Nephron progenitor cell (in vitro differentiated cells): ENCODE data around the gene SOCS7.

Experiments
- DNase-seq: peaks from one replicate; pipeline ENCODE4 v3.0.0; 2021
- H3K27ac Mint-ChIP-seq: 2 replicates; pipeline ENCODE4 v1.8.0; 2021; ENCODE audit warnings: mild to moderate bottlenecking, moderate library complexity, mixed read lengths
- H3K27me3 Mint-ChIP-seq: 2 replicates; pipeline ENCODE4 v1.8.0; 2021; ENCODE audit warnings: mild to moderate bottlenecking, low read depth, mixed read lengths; ENCODE audit not compliant: poor library complexity
- H3K36me3 Mint-ChIP-seq: 2 replicates; pipeline ENCODE4 v1.8.0; 2021; ENCODE audit warnings: low read depth, mixed read lengths
- H3K4me1 Mint-ChIP-seq: 2 replicates; pipeline ENCODE4 v1.8.0; 2021; ENCODE audit warnings: mixed read lengths
- H3K4me3 Mint-ChIP-seq: 2 replicates; pipeline ENCODE4 v1.8.0; 2021; ENCODE audit warnings: mild to moderate bottlenecking, moderate library complexity, mixed read lengths
- H3K9me3 Mint-ChIP-seq: 2 replicates; pipeline ENCODE4 v1.8.0; 2021; ENCODE audit warnings: mild to moderate bottlenecking, moderate library complexity, mixed read lengths
- TF ChIP-seq, protein P1 (sequence below): fragments of 200-600 bp; sonication (generic); IDR thresholded peaks from 2 replicates; pipeline ENCODE4 v1.5.0; 2021; ENCODE audit warnings: antibody characterized with exemption

SOCS7 gene

DNA sequence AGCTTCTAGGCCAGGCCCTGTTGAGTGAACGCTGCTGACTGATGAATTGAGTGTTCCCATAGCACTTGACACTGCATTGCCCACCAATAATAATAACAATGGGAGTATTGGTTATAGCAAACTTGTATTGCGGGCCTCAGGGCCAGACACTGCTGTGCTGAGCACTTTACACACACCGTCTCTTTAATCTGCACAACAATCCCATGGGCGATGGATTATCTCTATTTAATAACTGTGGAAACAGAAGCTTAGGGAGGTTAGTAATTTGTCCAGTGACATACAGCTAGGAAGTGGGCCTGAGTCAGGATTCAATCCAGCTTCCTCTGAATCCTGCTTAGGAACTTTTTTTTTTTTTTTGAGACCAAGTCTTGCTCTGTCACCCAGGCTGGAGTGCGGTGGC, 87.8 kb downstream of the SOCS7 start:
- Mint-ChIP-seq H3K27me3 (peaks cover 4% of the 10 kb centered on the region), H3K27ac (peak overlapping the region; percentile 17), H3K36me3 (no peaks in the 10 kb centered on the region), H3K4me1 (peaks cover 46% of the 10 kb centered on the region), H3K9me3 (no peaks in the 10 kb centered on the region), H3K4me3 (no peak overlapping the region)
- no peak for DNase-seq
- TF ChIP-seq, protein P1, sequence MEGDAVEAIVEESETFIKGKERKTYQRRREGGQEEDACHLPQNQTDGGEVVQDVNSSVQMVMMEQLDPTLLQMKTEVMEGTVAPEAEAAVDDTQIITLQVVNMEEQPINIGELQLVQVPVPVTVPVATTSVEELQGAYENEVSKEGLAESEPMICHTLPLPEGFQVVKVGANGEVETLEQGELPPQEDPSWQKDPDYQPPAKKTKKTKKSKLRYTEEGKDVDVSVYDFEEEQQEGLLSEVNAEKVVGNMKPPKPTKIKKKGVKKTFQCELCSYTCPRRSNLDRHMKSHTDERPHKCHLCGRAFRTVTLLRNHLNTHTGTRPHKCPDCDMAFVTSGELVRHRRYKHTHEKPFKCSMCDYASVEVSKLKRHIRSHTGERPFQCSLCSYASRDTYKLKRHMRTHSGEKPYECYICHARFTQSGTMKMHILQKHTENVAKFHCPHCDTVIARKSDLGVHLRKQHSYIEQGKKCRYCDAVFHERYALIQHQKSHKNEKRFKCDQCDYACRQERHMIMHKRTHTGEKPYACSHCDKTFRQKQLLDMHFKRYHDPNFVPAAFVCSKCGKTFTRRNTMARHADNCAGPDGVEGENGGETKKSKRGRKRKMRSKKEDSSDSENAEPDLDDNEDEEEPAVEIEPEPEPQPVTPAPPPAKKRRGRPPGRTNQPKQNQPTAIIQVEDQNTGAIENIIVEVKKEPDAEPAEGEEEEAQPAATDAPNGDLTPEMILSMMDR = no peak

DNA sequence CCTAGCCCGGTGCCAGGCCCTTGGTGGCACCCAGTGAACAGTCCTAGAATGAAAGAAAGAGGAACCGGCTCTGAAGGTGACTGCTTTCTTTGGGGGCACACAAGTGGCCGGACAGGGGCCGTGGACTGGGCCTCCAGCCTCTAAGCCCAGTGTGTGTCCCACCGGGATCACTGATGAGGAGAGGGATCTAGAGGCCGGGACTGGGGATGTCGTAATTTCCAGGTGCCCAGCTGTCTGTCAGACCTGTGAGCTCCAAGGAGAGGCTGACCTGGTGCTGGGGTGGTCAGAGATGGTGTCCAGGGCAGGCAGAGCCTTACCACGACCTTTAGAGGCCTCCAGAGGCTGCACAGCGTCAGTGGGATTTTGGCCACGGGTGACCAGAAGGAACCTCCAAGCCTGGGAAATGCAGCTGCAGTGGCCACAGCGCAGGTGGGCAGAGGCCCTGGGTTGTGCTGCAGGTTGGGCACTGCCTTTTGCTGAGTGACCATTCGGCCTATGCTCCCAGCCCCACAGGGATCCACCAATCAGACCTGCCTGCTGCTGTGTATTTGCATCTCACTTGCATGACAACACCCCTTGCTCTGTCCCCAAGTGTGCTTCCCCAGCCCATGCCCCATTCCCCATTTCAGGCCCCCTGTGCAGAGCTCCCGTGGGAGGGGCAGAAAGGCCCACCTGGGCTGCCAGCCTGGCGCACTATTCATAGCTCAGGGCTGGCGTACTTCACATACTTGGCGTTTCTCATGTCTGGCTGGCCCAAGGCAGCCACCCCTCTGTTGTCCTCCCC, 89.2 kb downstream of the SOCS7 start:
- H3K4me3 Mint-ChIP-seq = no peak overlapping the region
- H3K4me1 Mint-ChIP-seq = peaks cover 33% of the 10 kb centered on the region
- H3K9me3 Mint-ChIP-seq = no peaks in the 10 kb centered on the region
- no peaks in the 10 kb centered on the region for H3K36me3 Mint-ChIP-seq
- no peak for DNase-seq
- H3K27me3 Mint-ChIP-seq = peaks cover 6% of the 10 kb centered on the region
- H3K27ac Mint-ChIP-seq = no peak overlapping the region
- TF ChIP-seq, protein P1 = no peak

DNA sequence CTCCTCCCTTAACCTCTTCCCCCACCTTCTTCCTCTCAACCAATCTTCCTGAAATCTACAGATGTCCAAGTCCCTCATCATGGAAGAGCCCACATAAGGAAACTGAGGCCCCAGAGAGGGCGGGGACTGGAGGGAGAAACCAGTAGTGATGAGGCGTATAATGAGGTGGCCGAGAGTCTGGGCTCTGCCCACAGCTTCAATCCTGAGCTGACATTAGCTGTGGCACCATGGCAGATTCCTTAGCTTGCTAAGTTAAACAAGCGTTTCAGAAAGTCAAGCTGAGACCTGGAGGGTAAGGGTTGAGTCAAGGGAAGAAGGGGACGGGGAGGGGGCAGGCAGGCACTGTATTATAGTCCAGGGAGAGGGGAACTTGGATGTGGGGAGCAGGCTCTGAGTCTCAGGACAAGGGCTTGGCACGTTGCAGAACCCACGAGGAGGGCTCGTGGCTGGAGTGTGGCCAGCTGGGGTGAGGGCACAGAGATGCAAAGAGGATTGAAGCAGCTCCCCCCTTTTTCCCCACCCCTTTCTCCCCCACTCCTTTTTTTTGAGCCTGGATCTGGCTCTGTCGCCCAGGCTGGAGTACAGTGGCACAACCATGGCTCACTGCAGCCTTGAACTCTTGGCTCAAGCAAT, 89.9 kb downstream of the SOCS7 start:
- TF ChIP-seq, protein P1 = no peak
- H3K27me3 Mint-ChIP-seq = peaks cover 8% of the 10 kb centered on the region
- H3K36me3 Mint-ChIP-seq = no peaks in the 10 kb centered on the region
- H3K4me1 Mint-ChIP-seq = peaks cover 28% of the 10 kb centered on the region
- H3K4me3 Mint-ChIP-seq = no peak overlapping the region
- DNase-seq = no peak
- no peaks in the 10 kb centered on the region for H3K9me3 Mint-ChIP-seq
- no peak overlapping the region for H3K27ac Mint-ChIP-seq

DNA sequence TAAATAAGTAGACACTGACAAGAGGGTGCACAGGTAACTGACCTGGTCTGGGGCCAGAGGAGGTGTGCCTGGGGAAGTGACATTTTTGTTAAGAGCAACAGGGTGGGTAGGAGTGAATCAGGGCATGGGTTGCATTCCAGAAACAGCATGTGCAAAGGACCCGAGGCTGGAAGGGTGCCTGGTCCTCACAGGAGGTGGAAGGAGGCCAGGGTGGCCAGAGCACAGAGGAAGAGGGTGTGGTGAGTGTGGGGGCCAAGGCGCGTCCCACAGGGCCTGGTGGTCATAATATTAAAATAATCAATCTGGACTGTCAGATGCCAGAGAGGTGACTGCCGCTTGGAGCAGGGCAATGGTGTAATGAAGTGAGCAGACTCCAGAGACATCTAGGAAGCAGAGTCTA, 90.9 kb downstream of the SOCS7 start:
- TF ChIP-seq, protein P1 = no peak
- Mint-ChIP-seq H3K9me3 (no peaks in the 10 kb centered on the region), H3K4me3 (no peak overlapping the region), H3K36me3 (no peaks in the 10 kb centered on the region), H3K27me3 (peaks cover 8% of the 10 kb centered on the region), H3K27ac (no peak overlapping the region), H3K4me1 (peaks cover 23% of the 10 kb centered on the region)
- DNase-seq = no peak

DNA sequence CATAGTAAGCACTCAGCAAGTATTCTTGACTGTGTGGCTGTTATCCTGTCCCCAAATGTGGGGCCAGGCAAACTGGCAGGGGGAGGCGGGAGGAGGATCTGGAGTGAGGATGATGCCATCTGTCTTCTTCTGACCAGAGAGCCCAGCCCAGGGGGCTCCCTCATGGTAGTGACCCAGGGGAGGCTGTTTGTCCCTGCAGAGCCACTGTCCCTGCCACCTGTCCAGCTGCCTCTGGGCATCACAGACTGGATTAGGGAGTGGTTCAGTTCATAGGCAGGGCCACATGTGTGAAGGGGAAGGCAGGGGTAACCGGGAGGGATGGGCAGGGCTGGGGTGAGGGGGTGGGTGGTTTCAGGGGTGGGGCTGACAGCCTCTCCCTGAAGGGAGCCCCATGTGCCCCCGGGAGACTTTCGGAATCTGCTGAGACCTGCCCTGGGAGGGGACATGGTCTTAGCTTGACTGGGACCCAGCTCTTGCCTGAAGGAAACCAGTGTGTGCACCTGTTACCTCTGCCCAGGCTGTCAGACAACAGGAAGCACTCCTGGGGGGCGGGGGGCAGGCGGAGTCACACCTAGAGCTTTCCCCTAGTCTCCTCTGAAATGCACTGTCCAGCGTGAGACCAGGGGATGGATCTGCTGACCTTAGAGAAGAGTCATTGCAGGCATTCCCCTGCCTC, 91.8 kb downstream of the SOCS7 start:
- Mint-ChIP-seq H3K27me3 (peaks cover 8% of the 10 kb centered on the region), H3K9me3 (no peaks in the 10 kb centered on the region), H3K36me3 (no peaks in the 10 kb centered on the region), H3K27ac (no peak overlapping the region), H3K4me3 (no peak overlapping the region), H3K4me1 (peaks cover 30% of the 10 kb centered on the region)
- DNase-seq = no peak
- TF ChIP-seq, protein P1 = no peak
